Mucosa of rectum (tissue), 2 donors: ENCODE data around the gene ADAD2.

Experiments
- H3K27ac ChIP-seq, 2 donors: one replicate each; pipeline ENCODE4 v1.7.0; 2013; ENCODE audit warnings: inconsistent platforms in 2 of 2, low read depth in 2 of 2, low read length in 2 of 2
- H3K27me3 ChIP-seq, 2 donors: one replicate each; pipeline ENCODE4 v1.7.0; 2013; ENCODE audit warnings: low read length in 2 of 2; ENCODE audit not compliant: control insufficient read depth in 2 of 2, insufficient read depth in 2 of 2
- H3K36me3 ChIP-seq, 2 donors: one replicate each; pipeline ENCODE4 v1.7.0; 2013; ENCODE audit warnings: low read length in 2 of 2; ENCODE audit not compliant: control insufficient read depth in 2 of 2, insufficient read depth in 2 of 2
- H3K4me1 ChIP-seq, 2 donors: one replicate each; pipeline ENCODE4 v1.7.0; 2013; ENCODE audit warnings: low read length in 2 of 2, mild to moderate bottlenecking in 1 of 2; ENCODE audit not compliant: control insufficient read depth in 2 of 2, insufficient read depth in 2 of 2
- H3K4me3 ChIP-seq, 2 donors: one replicate each; pipeline ENCODE4 v1.7.0; 2013; ENCODE audit warnings: low read length in 2 of 2
- H3K9ac ChIP-seq, 2 donors: one replicate each; pipeline ENCODE4 v1.7.0; 2013; ENCODE audit warnings: low read length in 2 of 2, low read depth in 1 of 2, mild to moderate bottlenecking in 1 of 2
- H3K9me3 ChIP-seq, 2 donors: one replicate each; pipeline ENCODE4 v1.7.0; 2013; ENCODE audit warnings: low read length in 2 of 2; ENCODE audit not compliant: control insufficient read depth in 2 of 2
- donor health status: healthy.
- donor health status: Normal muscosa, but diverticular disease.

The ADAD2 gene

GRCh38 chr16:84232969-84233368 lies 42.0 kb downstream of the ADAD2 start:
- Histone ChIP-seq H3K4me1 (no peaks in the 10 kb centered on the region), H3K9ac (no peak overlapping the region), H3K27ac (no peak overlapping the region), H3K36me3 (no peaks in the 10 kb centered on the region), H3K9me3 (no peaks in the 10 kb centered on the region), H3K27me3 (no peaks in the 10 kb centered on the region), H3K4me3 (no peak overlapping the region)

DNA sequence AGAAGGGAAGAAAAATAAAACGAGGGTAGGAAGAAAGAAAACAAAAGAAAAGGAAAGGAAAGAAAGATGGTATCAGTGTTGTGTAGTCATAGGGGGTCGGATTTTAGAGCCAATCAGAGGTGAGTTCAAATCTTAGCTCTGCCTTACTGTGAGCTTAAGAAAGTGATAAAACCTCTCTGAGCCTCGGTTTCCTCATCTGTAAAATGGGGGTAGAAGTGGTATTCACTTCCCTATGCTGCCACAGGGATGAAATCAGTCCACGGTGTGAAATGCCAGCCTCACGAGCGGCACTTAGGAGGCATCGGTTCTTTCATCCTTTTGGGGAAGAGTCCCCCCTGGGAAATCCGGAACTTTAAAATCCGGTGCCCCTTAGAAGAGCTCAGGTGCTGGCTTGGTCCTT lies 42.8 kb downstream of the ADAD2 start:
- Histone ChIP-seq H3K9me3 (no peaks in the 10 kb centered on the region), H3K27ac (no peak overlapping the region), H3K36me3 (no peaks in the 10 kb centered on the region), H3K27me3 (peaks cover 0 to 3% of the 10 kb centered on the region in 2 donors), H3K4me3 (no peak overlapping the region), H3K9ac (no peak overlapping the region), H3K4me1 (no peaks in the 10 kb centered on the region)

GRCh38 chr16:84234321-84235241 lies 43.6 kb downstream of the ADAD2 start:
- no peak overlapping the region for H3K4me3 ChIP-seq
- no peak overlapping the region for H3K9ac ChIP-seq
- no peaks in the 10 kb centered on the region for H3K9me3 ChIP-seq
- no peak overlapping the region for H3K27ac ChIP-seq
- H3K27me3 ChIP-seq: peaks cover 0 to 3% of the 10 kb centered on the region in 2 donors
- H3K36me3 ChIP-seq: no peaks in the 10 kb centered on the region
- H3K4me1 ChIP-seq: no peaks in the 10 kb centered on the region

DNA sequence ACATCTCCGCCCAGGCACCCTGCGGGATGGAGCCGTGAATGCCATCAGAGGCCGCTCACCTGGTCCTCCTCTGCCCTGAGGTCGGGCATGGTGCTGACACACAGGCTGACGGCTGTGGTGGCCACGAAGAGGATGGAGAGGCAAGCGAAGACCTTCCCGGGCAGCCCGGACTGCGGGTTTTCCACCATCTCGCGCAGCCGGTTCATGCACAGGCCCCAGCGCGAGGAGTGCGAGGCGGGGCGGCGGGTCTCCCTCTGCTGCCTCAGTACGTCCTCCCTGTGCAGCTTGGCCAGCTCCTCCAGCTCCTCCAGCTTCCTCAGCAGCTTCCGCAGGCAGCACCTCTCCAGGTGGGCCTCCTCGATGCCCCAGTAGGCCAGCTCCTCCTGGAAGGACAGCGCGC lies 45.7 kb downstream of the ADAD2 start:
- Histone ChIP-seq H3K9me3 (no peaks in the 10 kb centered on the region), H3K9ac (no peak overlapping the region), H3K4me1 (no peaks in the 10 kb centered on the region), H3K36me3 (no peaks in the 10 kb centered on the region), H3K27me3 (peaks cover 0 to 3% of the 10 kb centered on the region in 2 donors), H3K4me3 (no peak overlapping the region), H3K27ac (no peak overlapping the region)

DNA sequence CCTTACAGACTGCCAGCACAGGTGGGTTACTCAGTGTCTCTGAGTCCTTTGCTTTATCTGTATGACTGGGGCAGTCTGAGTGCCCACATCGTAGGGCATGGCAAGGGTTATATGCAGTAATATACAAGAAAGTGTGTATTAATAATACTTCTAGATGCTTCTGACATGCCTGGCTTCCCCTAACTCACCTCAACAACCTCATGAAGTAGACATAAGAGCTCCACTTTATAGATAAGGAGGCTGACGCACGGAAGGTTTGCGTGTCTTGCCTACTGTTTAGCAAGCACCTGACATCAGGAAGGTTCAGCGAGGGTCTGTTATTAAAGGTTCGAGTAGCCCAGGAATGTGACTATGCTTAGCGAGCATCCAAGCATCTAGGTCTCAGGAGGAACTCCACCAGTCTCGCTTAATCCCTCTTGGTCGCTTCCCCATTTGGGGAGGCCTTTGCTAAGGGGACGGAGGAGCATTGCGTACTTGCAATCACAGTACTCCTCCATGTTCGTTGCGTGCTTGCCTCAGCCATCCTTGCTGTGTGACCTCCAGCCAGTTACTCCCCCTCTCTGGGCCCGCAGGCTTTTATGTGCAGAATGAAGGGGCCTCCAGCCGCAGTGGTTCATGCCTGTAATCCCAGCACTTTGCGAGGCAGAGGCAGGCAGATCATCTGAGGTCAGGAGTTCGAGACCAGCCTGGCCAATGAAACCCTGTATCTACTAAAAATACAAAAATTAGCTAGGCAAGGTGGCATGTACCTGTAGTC lies 47.2 kb downstream of the ADAD2 start:
- H3K4me3 ChIP-seq: no peak overlapping the region
- H3K27me3 ChIP-seq: peaks cover 0 to 3% of the 10 kb centered on the region in 2 donors
- no peaks in the 10 kb centered on the region for H3K9me3 ChIP-seq
- H3K36me3 ChIP-seq: no peaks in the 10 kb centered on the region
- H3K27ac ChIP-seq: no peak overlapping the region
- H3K4me1 ChIP-seq: no peaks in the 10 kb centered on the region
- no peak overlapping the region for H3K9ac ChIP-seq

DNA sequence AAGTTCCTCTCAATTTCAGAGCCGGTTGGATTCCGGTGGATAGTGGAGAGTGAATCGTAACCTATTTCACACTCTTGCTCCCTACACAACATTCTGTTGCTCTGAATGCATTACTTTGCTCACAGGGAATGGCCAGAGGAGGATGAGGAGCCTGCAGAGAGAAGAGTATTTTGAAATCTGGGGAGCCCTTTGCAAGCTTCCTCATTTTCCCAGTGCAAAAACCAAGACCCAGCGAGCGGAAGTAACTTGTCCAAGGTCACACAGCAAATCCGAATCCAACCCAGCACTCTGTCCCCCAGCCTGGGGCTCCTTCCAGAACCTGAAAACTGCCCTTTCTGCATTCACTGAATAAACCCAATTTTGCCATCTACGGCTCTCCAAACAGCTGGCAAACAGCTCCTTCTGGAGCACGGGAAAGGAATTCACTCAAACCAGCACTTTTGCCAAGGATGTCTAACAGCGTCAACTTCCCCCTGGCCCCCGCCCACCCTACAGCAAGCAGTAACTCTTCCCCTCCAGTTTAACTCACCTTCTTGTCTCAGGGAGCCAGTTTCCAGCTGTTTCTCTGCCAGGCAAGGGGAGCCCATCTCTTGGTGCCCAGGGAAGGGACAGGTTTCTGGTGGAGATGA lies 48.3 kb downstream of the ADAD2 start:
- Histone ChIP-seq H3K27me3 (peaks cover 0 to 3% of the 10 kb centered on the region in 2 donors), H3K4me3 (no peak overlapping the region), H3K9ac (no peak overlapping the region), H3K36me3 (no peaks in the 10 kb centered on the region), H3K4me1 (no peaks in the 10 kb centered on the region), H3K27ac (no peak overlapping the region), H3K9me3 (no peaks in the 10 kb centered on the region)

GRCh38 chr16:84239909-84240308 lies 49.0 kb downstream of the ADAD2 start, which contains the start of gene KCNG4:
Gene KCNG4 (minus strand): TSS chr16:84240012. CDS start chr16:84237485, 2,527 bp downstream.
- H3K27me3 ChIP-seq: peaks cover 0 to 3% of the 10 kb centered on the region in 2 donors

GRCh38 chr16:84240455-84240854 lies 49.5 kb downstream of the ADAD2 start:
- H3K9me3 ChIP-seq: no peaks in the 10 kb centered on the region
- no peak overlapping the region for H3K9ac ChIP-seq
- H3K4me3 ChIP-seq: no peak overlapping the region
- no peak overlapping the region for H3K27ac ChIP-seq
- H3K4me1 ChIP-seq: no peaks in the 10 kb centered on the region
- H3K27me3 ChIP-seq: peaks cover 0 to 3% of the 10 kb centered on the region in 2 donors
- H3K36me3 ChIP-seq: no peaks in the 10 kb centered on the region

More at GRCh38 chr16:84239909-84240308, 49.0 kb downstream of the ADAD2 start, which contains the start of gene KCNG4:
- no peaks in the 10 kb centered on the region for H3K36me3 ChIP-seq
- no peaks in the 10 kb centered on the region for H3K4me1 ChIP-seq
- no peak within 1 kb of the TSS for H3K27ac ChIP-seq
- H3K9ac ChIP-seq: no peak within 1 kb of the TSS
- no peak within 1 kb of the TSS for H3K4me3 ChIP-seq
- no peaks in the 10 kb centered on the region for H3K9me3 ChIP-seq

GRCh38 chr16:84241778-84242177 lies 50.8 kb downstream of the ADAD2 start:
- Histone ChIP-seq H3K9me3 (no peaks in the 10 kb centered on the region), H3K27me3 (peaks cover 0 to 3% of the 10 kb centered on the region in 2 donors), H3K27ac (no peak overlapping the region), H3K4me1 (no peaks in the 10 kb centered on the region), H3K9ac (no peak overlapping the region), H3K36me3 (no peaks in the 10 kb centered on the region), H3K4me3 (no peak overlapping the region)

GRCh38 chr16:84242839-84243238 lies 51.9 kb downstream of the ADAD2 start:
- peaks cover 0 to 3% of the 10 kb centered on the region in 2 donors for H3K27me3 ChIP-seq
- H3K9ac ChIP-seq: no peak overlapping the region

More at GRCh38 chr16:84242839-84243238, 51.9 kb downstream of the ADAD2 start:
- Histone ChIP-seq H3K4me3 (no peak overlapping the region), H3K36me3 (no peaks in the 10 kb centered on the region), H3K9me3 (no peaks in the 10 kb centered on the region), H3K27ac (no peak overlapping the region), H3K4me1 (no peaks in the 10 kb centered on the region)
